Epidermal melanocyte (primary cell): Measurements from ENCODE around the gene CACNB4.

Experiments used
- DNase-seq: peaks from one replicate; pipeline ENCODE4 v3.0.0; 2011; ENCODE audit warnings: low spot score; ENCODE audit not compliant: insufficient read length

Gene CACNB4

DNA sequence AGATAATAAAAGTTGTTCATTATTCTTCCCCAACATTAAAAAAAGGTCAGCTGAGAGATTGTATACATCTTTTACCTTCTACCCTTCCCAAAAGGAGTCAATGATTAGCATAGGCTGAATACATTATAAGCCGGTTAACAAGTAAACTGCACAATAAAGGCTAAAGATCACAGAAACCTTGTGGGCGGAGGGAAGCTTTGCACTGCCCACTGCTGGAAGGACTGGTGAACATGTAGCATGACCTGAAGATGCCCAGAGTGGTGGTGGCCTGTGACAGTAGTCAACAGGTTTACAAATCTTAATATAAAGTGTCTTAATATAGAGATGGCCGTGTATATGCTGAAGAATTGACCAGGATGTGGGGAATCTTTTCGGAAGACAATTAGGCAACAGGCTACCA, 306.3 kb downstream of the CACNB4 start:
- no peak for DNase-seq

DNA sequence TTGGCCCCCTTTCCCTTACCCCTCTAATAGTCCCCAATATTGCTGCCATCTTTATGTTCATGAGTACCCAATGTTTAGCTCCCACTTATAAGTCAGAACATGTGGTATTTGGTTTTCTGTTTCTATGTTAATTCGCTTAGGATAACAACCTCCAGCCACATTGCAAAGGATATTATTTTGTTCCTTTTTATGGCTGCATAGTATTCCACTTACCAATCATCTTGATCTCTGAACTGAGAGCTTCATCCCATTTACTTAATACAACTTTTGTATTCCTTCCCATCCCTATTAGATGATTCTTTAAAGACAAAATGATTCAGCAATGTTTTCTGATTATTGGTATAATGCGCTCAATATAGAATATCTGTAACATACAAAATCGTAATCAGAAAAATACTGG, 307.3 kb downstream of the CACNB4 start:
- no peak for DNase-seq

DNA sequence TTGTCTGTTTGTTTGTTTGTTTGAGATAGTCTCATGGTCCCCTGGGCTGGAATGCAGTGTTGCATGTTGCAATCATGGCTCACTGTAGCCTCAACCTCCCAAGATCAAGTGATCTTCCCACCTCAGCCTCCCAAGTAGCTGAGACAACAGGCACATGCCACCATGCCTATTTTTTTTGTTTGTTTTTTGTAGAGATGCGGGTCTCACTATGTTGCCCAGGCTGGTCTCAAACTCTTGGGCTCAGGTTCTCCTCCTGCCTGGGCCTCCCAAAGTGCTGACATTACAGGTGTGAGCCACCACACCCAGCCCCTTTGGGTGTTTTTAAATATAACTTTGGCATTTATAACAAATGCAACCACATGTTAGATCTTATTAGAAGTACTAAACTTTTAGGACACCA, 308.2 kb downstream of the CACNB4 start:
- no peak for DNase-seq

DNA sequence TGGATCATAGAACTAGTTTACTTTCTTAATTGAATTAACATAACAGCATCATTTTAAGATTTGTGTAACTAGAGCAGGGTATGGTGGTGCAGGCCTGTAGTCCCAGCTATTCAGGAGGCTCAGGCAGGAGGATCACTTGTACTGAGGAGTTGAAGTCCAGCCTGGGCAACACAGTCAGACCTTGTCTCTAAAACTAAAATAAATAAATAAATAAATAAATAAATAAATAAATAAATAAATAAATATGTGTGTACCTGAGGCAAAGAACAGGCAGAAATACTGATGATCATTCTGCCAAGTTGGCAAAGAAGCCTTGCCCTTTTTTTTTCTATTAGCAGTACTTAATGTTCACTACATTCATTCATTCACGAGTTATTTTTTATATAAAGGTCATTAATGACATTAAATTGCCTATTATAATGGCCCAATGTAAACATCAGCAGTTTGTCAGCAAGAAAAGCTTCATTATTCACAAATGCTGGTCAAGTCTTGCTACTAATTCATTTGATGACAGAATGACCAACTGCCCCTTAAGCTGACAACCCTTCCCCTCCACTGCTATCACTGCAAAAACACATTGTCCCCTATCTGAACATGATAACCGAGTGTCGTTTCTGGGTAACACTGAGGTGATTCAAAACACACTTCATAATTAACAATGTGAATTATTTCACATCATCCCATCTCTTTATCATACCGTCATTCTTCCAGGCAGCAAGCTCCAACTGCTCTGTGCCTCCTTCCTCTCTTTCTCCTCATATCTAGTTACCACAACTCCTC, 309.6 kb downstream of the CACNB4 start:
- DNase-seq, result no peak

DNA sequence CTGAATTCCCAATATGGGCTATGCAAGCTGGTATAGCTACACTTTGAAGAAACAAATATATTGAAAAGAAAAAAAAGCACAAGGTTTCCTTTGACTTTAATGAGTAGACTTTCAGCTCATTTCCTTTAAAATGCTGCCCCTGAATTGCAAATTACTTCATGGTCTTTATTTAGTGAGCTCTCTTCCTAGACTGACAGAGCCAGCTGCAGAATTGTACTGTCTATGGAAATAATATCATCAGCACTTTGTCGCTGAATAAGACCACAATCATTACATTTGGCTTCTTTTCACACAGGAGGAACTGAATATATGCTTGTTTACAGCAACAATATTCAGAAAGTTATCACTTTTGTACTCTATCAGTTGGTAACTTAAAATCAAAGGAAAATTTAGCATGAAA, 312.4 kb downstream of the CACNB4 start:
- no peak for DNase-seq

DNA sequence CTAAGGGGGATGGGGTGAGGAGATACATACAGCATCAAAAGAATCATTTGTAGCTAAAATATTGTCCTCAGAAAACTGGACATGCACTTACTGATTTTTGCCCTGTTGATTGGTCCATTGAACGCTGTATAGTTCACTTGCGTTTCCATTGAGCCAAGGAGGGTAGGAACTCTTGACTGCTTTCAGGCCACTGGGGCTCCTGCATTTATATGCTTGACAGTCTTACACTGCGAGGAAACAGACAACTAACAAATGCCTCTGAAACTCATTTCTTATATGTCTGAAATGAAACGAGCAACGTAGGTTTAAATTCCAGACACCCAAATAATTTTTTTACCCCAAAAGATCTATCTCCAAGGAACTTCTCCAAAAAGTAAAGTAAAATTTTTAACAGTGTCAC, 312.8 kb downstream of the CACNB4 start:
- DNase-seq, result no peak

DNA sequence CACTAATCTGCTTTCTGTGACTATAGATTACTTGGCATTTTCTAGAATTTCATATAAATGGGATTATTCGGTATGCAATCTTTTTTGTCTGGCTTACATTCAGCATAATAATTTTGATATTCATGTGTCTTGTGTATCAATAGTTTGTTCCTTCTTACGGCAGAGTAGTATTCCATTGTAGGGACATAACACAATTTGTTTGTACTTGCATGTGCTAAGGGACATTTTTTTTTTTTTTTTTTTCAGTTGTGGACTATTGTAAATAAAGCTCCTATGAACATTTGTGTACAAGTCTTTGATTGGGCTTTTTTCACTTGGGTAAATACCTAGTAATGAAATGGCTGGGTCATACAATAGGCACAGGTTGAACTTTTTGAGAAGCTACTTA, 315.7 kb downstream of the CACNB4 start:
- DNase-seq, result no peak
